NCI-H82 treated with DMSO at 0.1 percent for 48 hours (cell line): Measurements from ENCODE around the gene RPEL1.
"Not testable (repeated sequence)": the region's sequence is repeated elsewhere in the genome, so short reads cannot be mapped to it uniquely, and the experiment has no call there.

ENCODE experiments used
- DNase-seq: peaks from one replicate; lab custom pipeline; 2025; ENCODE audit not compliant: unreplicated experiment; lab: John Stamatoyannopoulos, UW

RPEL1 gene

GRCh38 chr10:103232772-103233488, 12.8 kb upstream of the RPEL1 start:
- no peak for DNase-seq

- DNase-seq = no peak
These were observed 9.9 kb upstream of the RPEL1 start for GRCh38 chr10:103235775-103236174.

DNA sequence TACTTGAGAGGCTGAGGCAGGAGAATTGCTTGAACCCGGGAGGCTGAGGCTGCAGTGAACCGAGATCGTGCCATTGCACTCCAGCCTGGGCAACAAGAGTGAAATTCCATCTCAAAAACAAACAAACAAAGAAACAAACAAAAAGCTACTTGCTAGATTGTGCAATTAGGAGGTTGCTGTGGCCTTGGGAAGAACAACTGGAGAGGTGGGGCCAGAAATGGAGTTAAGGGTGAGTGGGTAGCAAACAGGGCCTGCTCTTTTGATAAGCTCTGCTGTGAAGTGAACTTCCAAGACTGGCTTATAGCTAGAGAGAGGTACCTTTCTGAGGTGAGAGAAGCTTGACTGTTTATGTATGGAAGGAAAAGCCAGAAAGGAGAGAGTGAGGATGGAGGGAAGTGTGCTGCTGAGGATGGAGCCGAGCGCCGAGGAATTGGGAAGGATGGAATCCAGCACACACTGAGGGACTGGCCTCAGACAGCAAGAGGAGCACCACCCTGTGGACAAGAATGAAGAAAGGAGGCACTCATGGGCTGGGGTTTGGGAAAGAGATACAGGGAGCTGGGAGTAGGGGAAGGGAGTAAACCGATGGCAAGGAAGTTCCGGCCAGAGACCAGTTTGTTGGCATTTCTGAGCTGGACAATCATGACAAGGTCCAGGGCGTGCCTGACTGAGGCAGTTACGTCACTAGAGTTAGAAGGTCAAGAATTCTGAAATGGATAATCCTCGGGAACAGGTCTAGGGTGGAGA, 7.0 kb upstream of the RPEL1 start:
- DNase-seq = no peak

DNA sequence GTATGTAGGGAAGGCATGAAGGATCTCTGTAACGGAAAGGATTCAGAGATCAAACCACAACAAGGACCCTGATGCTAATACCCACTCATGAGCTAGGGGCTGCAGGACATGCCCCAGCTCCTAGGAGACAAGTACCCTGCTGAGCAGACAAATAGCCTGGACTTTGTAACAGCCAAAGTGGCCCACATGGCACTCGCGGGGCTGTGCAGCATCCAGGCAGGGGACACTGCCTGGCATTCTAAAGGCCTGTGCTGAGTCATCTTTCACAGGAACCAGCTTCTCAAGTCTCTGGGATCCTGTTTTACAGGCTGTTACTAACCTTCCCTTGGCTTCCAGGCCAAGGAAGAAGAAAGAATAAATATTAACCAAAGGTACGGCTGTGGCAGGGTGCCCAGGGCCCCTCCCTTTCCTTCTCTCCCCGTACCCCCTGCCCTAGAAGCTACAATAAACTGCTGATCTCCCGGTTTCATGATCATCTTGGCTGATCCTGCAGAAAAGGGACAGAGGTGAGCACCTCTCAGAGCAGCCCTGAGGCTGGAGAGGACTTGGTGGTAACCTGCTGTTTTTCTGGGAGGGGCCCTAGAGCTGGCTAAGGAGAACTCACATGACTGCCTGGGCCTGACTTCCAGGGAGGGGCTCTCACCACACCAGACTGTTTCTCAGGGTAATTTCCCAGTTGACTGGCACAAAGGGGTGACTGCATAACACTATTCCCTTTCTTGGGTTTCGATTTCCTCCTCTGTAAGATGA, 4.2 kb upstream of the RPEL1 start:
- no peak for DNase-seq

- peak; percentile 44 for DNase-seq
These were observed 918 bp upstream of the RPEL1 start for GRCh38 chr10:103244666-103245271.

- no peak for DNase-seq
These were observed 637 bp downstream of the RPEL1 start for GRCh38 chr10:103246324-103246723.

DNA sequence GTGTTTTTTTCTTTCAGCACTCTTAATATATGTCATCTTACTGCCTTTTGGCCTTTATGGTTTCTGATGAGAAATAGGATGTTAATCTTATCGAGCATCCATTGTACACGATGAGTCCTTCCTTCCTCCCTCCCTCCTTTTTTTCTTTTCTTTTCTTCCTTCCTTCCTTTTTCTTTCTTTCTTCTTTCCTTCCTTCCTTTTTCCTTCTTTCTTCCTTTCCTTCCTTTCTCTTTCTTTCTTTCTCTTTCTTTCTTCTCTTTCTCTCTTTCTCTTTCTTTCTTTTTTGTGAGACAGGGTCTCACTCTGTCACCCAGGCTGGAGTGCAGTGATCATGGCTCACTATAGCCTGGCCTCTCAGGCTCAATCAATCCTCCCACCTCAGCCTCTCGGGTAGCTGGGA, 8.4 kb downstream of the RPEL1 start:
- DNase-seq = no peak

GRCh38 chr10:103254538-103255325, 9.0 kb downstream of the RPEL1 start:
- DNase-seq = no peak

DNA sequence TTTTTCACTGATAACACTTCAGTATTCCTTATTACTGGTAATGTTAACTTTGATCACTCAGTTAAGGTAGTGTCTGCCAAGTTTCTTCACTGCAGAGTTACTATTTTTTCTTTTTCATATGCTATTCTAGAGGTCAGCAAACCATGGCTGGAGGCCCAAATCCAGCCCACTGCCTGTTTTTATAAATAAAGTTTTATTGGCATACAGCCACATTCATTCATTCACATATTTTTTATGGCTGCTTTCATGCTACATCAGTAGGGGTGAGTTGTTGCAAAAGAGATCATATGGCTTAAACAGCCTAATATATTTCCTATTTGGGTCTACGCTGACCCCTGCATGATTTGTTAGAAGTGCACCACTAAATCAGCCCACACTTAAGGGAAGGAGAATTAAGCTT, 10.9 kb downstream of the RPEL1 start:
- no peak for DNase-seq

DNA sequence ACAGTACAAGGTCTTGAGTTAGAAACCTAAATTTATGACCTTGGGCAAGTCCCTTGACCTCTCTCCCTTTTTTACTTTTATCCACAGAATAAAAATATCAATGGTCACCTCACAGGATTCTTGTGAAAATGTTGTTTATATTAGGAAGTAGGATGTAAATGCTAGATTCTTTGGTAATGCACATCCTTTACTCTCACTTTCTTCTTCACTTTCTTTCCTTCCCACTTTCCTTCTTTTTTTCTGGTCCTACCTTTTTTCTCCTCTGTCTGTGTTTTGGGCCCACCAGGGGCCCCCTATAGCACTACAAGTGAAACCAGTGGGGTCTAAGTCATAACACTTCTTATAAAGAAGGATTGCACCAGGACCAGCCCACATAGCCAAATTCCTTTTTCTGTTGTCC, 12.1 kb downstream of the RPEL1 start:
- DNase-seq = no peak

DNA sequence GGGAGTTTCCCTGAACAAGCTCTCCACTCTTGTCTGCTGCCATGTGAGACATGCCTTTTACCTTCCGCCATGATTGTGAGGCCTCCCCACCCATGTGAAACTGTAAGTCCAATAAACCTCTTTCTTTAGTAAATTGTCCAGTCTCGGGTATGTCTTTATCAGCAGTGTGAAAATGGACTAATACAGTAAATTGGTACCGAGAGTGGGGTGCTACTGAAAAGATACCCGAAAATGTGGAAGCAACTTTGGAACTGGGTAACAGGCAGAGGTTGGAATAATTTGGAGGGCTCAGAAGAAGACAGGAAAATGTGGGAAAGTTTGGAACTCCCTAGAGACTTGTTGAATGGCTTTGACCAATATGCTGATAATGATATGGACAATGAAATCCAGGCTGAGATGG, 13.2 kb downstream of the RPEL1 start:
- DNase-seq = not testable (repeated sequence)

DNA sequence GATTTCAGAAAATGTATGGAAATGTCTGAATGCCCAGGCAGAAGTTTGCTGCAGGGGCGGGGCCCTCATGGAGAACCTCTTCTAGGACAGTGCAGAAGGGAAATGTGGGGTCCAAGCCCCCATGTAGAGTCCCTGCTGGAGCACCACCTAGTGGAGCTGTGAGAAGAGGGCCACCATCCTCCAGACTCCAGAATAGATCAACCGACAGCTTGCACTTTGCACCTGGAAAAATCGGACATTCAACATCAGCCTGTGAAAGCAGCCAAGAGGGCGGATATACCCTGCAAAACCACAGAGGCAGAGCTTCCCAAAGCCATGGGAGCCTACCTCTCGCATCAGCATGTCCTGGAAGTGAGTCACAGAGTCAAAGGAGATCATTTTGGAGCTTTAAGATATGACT, 14.3 kb downstream of the RPEL1 start:
- DNase-seq = no peak

GRCh38 chr10:103262229-103262628, 16.5 kb downstream of the RPEL1 start:
- no peak for DNase-seq

DNA sequence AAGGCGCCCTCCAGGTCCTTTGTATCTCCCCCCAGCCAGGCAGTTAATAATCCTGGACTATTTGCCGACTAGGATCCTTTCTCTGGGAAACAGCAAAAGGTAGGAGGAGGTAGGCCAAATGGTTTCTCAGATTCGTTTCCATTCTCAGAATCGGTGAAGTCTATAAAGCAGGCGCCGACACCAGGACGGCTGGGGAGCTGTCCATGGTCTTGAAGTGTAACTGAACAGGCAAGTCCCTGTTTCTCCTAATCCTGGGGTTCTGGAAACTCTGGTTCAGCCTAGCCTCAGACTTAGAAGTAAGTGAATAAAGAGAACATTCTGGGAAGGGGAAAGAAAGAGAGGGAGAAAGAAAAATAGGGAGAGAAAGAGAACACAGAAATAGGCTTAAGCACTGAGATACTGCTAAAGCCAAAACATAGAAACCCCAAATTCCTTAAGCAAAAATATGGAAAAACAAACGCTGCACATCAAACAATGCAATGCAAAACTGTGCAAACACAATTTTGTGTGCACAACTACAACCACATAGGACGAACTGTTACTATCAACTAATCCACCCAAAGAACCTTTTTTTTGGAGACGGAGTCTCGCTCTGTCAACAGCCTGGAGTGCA, 20.1 kb downstream of the RPEL1 start:
- DNase-seq = no peak

DNA sequence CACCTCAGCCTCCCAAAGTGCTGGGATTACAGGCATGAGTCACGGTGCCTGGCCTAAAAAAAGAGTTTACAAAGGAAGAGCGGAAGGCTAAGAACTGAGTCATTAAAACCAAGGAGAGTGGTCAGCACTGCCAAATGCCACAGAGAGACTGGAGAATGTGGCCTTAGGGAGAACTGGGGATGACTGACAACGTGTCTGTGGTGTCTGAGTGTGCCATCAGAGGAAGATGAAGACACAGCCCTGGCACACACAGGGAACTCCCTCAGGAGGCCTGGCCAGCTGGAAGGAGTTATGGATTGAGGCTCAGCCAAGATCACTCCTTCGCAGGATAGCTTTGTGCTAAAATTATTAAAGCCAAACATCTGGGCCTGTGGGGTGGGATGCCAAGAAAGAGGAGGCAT, 27.4 kb downstream of the RPEL1 start:
- DNase-seq = no peak

DNA sequence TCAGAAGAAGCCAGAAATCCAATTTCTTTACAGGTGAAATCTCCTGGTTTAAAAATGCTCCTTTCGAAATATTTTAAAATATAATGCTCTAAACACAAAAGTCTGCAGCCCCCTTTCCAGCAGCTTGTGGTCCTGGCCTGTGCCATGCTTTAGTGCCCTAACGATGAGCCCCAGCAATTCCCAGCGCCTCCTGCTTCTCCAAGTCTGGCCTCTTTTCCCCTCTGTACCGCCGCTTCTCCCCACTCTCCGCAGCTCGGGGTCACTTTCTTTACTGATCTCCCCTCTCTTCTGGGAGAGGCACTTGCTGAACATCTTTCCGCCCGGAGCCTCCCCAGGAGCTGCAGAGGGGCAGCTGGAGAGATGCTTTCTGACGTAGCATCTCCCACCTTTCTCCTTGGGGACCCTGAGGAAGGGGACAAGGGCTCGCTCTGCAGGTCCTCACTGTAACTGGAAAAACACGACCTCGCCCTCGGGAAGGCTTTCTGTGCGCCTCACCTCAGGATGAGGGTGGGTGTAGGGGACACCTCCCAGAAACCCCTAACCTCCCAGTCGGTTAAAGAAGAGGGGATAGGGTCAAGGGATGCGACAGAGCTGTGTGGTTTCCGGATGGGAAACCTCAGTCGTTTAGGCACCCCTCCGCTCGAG, 30.7 kb downstream of the RPEL1 start:
- no peak for DNase-seq

DNA sequence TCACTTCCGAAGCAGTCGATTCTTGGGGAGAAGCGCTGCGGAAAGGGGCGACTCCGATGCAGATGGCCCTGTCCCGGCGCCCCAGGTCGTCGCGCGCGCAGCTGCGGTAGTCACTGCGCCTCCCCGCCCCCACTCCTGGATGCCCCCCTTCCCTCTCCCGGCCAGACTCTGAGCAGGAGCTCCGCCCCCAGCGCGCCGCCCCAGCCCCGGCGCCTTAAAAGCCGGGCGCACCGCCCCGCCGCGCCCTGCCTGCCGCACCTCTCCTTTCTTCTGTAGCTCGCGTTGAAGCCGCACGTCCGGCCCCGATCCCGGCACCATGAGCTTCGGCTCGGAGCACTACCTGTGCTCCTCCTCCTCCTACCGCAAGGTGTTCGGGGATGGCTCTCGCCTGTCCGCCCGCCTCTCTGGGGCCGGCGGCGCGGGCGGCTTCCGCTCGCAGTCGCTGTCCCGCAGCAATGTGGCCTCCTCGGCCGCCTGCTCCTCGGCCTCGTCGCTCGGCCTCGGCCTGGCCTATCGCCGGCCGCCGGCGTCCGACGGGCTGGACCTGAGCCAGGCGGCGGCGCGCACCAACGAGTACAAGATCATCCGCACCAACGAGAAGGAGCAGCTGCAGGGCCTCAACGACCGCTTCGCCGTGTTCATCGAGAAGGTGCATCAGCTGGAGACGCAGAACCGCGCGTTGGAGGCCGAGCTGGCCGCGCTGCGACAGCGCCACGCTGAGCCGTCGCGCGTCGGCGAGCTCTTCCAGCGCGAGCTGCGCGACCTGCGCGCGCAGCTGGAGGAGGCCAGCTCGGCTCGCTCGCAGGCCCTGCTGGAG, 31.4 kb downstream of the RPEL1 start, which contains the start of gene INA:
INA (plus strand) TSS at position 243 of the 817 bp plus-strand sequence; CDS start at position 317, 74 bp downstream.
- DNase-seq = peak; percentile 60

- no peak for DNase-seq
These were observed 32.2 kb downstream of the RPEL1 start for GRCh38 chr10:103277713-103278536.
